ENCODE results near the gene CAMKMT. TPM values are rescaled to one million over a fixed set of nuclear protein-coding genes. Genes with fewer than 3 reads are reported as not detected.

CAMKMT gene
- total RNA-seq, 2 experiments from 2014 or later, result 11.2 to 12.7 TPM

GRCh38 chr2:44686561-44686960 lies 324.8 kb downstream of the CAMKMT start:
- no peak overlapping the region for H3K27ac Mint-ChIP-seq
- no peaks in the 10 kb centered on the region for H3K36me3 Mint-ChIP-seq (ENCODE audit: low read depth)
- POLR2A ChIA-PET, result no interaction called here
- H3K27me3 Mint-ChIP-seq (ENCODE audit: low read depth), result no peaks in the 10 kb centered on the region
- H3K4me1 Mint-ChIP-seq (ENCODE audit: low read depth), result no peaks in the 10 kb centered on the region
- CTCF ChIA-PET, result no interaction called here
- DNase-seq (no peak), ATAC-seq (no peak)
- no peaks in the 10 kb centered on the region for H3K9me3 Mint-ChIP-seq (ENCODE audit: insufficient read depth)
- no peak overlapping the region for H3K4me3 Mint-ChIP-seq

- H3K4me1 Mint-ChIP-seq (ENCODE audit: low read depth), result no peaks in the 10 kb centered on the region
- H3K36me3 Mint-ChIP-seq (ENCODE audit: low read depth), result no peaks in the 10 kb centered on the region
- DNase-seq (no peak), ATAC-seq (no peak)
- no peaks in the 10 kb centered on the region for H3K27me3 Mint-ChIP-seq (ENCODE audit: low read depth)
- H3K27ac Mint-ChIP-seq, result no peak overlapping the region
- H3K9me3 Mint-ChIP-seq (ENCODE audit: insufficient read depth), result no peaks in the 10 kb centered on the region
- CTCF ChIA-PET, result no interaction called here
- POLR2A ChIA-PET, result no interaction called here
- H3K4me3 Mint-ChIP-seq, result no peak overlapping the region
Measured at GRCh38 chr2:44687686-44688455, 326.1 kb downstream of the CAMKMT start.

- H3K36me3 Mint-ChIP-seq (ENCODE audit: low read depth), result no peaks in the 10 kb centered on the region
- ChIA-PET CTCF (no interaction called here), POLR2A (no interaction called here)
- no peak for ATAC-seq
- no peak overlapping the region for H3K4me3 Mint-ChIP-seq
- H3K9me3 Mint-ChIP-seq (ENCODE audit: insufficient read depth), result no peaks in the 10 kb centered on the region
- no peak overlapping the region for H3K27ac Mint-ChIP-seq
- H3K4me1 Mint-ChIP-seq (ENCODE audit: low read depth), result no peaks in the 10 kb centered on the region
- no peak for DNase-seq
- H3K27me3 Mint-ChIP-seq (ENCODE audit: low read depth), result no peaks in the 10 kb centered on the region
Measured at GRCh38 chr2:44688456-44689124, 326.8 kb downstream of the CAMKMT start.

- ATAC-seq (no peak), DNase-seq (no peak)
- H3K4me3 Mint-ChIP-seq, result no peak overlapping the region
- POLR2A ChIA-PET, result no interaction called here
- H3K9me3 Mint-ChIP-seq (ENCODE audit: insufficient read depth), result no peaks in the 10 kb centered on the region
- H3K4me1 Mint-ChIP-seq (ENCODE audit: low read depth), result no peaks in the 10 kb centered on the region
- CTCF ChIA-PET, result no interaction called here
- H3K27me3 Mint-ChIP-seq (ENCODE audit: low read depth), result no peaks in the 10 kb centered on the region
- no peaks in the 10 kb centered on the region for H3K36me3 Mint-ChIP-seq (ENCODE audit: low read depth)
- no peak overlapping the region for H3K27ac Mint-ChIP-seq
Measured at GRCh38 chr2:44689516-44689915, 327.8 kb downstream of the CAMKMT start.

GRCh38 chr2:44691174-44691785 lies 329.5 kb downstream of the CAMKMT start:
- H3K27me3 Mint-ChIP-seq (ENCODE audit: low read depth), result no peaks in the 10 kb centered on the region
- H3K27ac Mint-ChIP-seq, result no peak overlapping the region
- H3K36me3 Mint-ChIP-seq (ENCODE audit: low read depth), result no peaks in the 10 kb centered on the region
- H3K4me1 Mint-ChIP-seq (ENCODE audit: low read depth), result no peaks in the 10 kb centered on the region
- POLR2A ChIA-PET, result no interaction called here
- no peak overlapping the region for H3K4me3 Mint-ChIP-seq
- DNase-seq, result no peak
- H3K9me3 Mint-ChIP-seq (ENCODE audit: insufficient read depth), result no peaks in the 10 kb centered on the region
- CTCF ChIA-PET, result no interaction called here
- no peak for ATAC-seq

- ChIA-PET POLR2A (no interaction called here), CTCF (no interaction called here)
- DNase-seq, result no peak
- ATAC-seq, result no peak
- Mint-ChIP-seq H3K9me3 (ENCODE audit: insufficient read depth) (no peaks in the 10 kb centered on the region), H3K4me3 (no peak overlapping the region), H3K27me3 (ENCODE audit: low read depth) (no peaks in the 10 kb centered on the region), H3K36me3 (ENCODE audit: low read depth) (no peaks in the 10 kb centered on the region), H3K27ac (no peak overlapping the region), H3K4me1 (ENCODE audit: low read depth) (no peaks in the 10 kb centered on the region)
Measured at GRCh38 chr2:44692821-44693220, 331.1 kb downstream of the CAMKMT start.

GRCh38 chr2:44700824-44701223 lies 339.1 kb downstream of the CAMKMT start:
- Mint-ChIP-seq H3K4me3 (no peak overlapping the region), H3K27me3 (ENCODE audit: low read depth) (no peaks in the 10 kb centered on the region), H3K4me1 (ENCODE audit: low read depth) (no peaks in the 10 kb centered on the region), H3K36me3 (ENCODE audit: low read depth) (no peaks in the 10 kb centered on the region), H3K9me3 (ENCODE audit: insufficient read depth) (no peaks in the 10 kb centered on the region), H3K27ac (no peak overlapping the region)
- ChIA-PET CTCF (no interaction called here), POLR2A (no interaction called here)
- DNase-seq, result no peak
- no peak for ATAC-seq

GRCh38 chr2:44705356-44705755 lies 343.6 kb downstream of the CAMKMT start:
- Mint-ChIP-seq H3K4me3 (no peak overlapping the region), H3K9me3 (ENCODE audit: insufficient read depth) (no peaks in the 10 kb centered on the region), H3K4me1 (ENCODE audit: low read depth) (peaks cover 7% of the 10 kb centered on the region), H3K27ac (no peak overlapping the region), H3K27me3 (ENCODE audit: low read depth) (no peaks in the 10 kb centered on the region), H3K36me3 (ENCODE audit: low read depth) (no peaks in the 10 kb centered on the region)
- ATAC-seq (no peak), DNase-seq (no peak)
- POLR2A ChIA-PET, result no interaction called here
- CTCF ChIA-PET, result no interaction called here

- CTCF ChIA-PET, result no interaction called here
- ATAC-seq (no peak), DNase-seq (no peak)
- Mint-ChIP-seq H3K4me3 (no peak overlapping the region), H3K36me3 (ENCODE audit: low read depth) (no peaks in the 10 kb centered on the region), H3K4me1 (ENCODE audit: low read depth) (peaks cover 7% of the 10 kb centered on the region), H3K9me3 (ENCODE audit: insufficient read depth) (no peaks in the 10 kb centered on the region), H3K27me3 (ENCODE audit: low read depth) (no peaks in the 10 kb centered on the region), H3K27ac (no peak overlapping the region)
- POLR2A ChIA-PET, result no interaction called here
Measured at GRCh38 chr2:44705876-44706480, 344.2 kb downstream of the CAMKMT start.

- CTCF ChIA-PET, result no interaction called here
- POLR2A ChIA-PET, result no interaction called here
- DNase-seq, result no peak
- H3K4me1 Mint-ChIP-seq (ENCODE audit: low read depth), result peaks cover 7% of the 10 kb centered on the region
- H3K36me3 Mint-ChIP-seq (ENCODE audit: low read depth), result no peaks in the 10 kb centered on the region
- H3K9me3 Mint-ChIP-seq (ENCODE audit: insufficient read depth), result no peaks in the 10 kb centered on the region
- no peaks in the 10 kb centered on the region for H3K27me3 Mint-ChIP-seq (ENCODE audit: low read depth)
- H3K4me3 Mint-ChIP-seq, result no peak overlapping the region
- H3K27ac Mint-ChIP-seq, result no peak overlapping the region
- ATAC-seq, result no peak
Measured at GRCh38 chr2:44706681-44707553, 345.2 kb downstream of the CAMKMT start.

GRCh38 chr2:44707945-44708660 lies 346.4 kb downstream of the CAMKMT start:
- DNase-seq (no peak), ATAC-seq (no peak)
- H3K4me3 Mint-ChIP-seq, result no peak overlapping the region
- ChIA-PET POLR2A (no interaction called here), CTCF (interaction anchor here (1.0 kb wide), 1 partner anchor 228 kb away, joined by 3 read pairs; no protein-coding TSS in a partner anchor)
- no peaks in the 10 kb centered on the region for H3K9me3 Mint-ChIP-seq (ENCODE audit: insufficient read depth)
- no peaks in the 10 kb centered on the region for H3K36me3 Mint-ChIP-seq (ENCODE audit: low read depth)
- no peaks in the 10 kb centered on the region for H3K27me3 Mint-ChIP-seq (ENCODE audit: low read depth)
- no peak overlapping the region for H3K27ac Mint-ChIP-seq
- H3K4me1 Mint-ChIP-seq (ENCODE audit: low read depth), result peaks cover 10% of the 10 kb centered on the region

All from activated CD8-positive, alpha-beta T cell treated with anti-CD3 and anti-CD28 coated beads, Interleukin-2, amount 10 ng/mL, durations not matched to agents 7 days and 5 days (primary cell).